RPMI7951 (cell line): Measurements from ENCODE around the gene ENTPD1. TPM values are rescaled to one million over a fixed set of nuclear protein-coding genes. Genes with fewer than 3 reads are reported as not detected.
"Not testable (repeated sequence)": the region's sequence is repeated elsewhere in the genome, so short reads cannot be mapped to it uniquely, and the experiment has no call there.

Source experiments
- DNase-seq: peaks from one replicate; pipeline ENCODE4 v3.0.0-alpha.2; 2012; ENCODE audit warnings: low read depth
- total RNA-seq: library from RNA; depleted of rRNA; stranded (reverse); fragments of >200 nt; shearing (Covaris generic); gene quantifications from 2 replicates; pipeline ENCODE4 v1.2.3, GENCODE V29; 2014

The ENTPD1 gene
- total RNA-seq, 1 experiment from 2014 or later: not detected

DNA sequence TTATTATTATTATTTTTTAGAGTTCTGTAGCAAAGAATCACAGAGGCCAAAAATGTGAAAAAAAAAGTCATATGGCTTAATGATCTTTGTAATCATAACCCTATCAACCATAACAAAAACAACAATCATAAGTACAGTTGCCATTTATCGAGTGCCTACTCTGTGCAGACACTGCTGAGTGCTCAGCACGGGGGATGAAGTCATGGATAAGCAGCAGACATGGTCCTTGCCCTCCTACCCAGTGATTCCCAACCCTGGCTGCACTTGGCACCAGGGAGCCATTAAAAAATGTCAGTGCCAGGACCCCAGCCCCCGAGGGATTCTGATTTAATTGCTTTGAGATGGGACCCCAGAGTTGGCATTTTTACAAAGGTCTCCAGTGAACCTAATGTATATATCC lies 38.2 kb downstream of the ENTPD1 start:
- DNase-seq: no peak

DNA sequence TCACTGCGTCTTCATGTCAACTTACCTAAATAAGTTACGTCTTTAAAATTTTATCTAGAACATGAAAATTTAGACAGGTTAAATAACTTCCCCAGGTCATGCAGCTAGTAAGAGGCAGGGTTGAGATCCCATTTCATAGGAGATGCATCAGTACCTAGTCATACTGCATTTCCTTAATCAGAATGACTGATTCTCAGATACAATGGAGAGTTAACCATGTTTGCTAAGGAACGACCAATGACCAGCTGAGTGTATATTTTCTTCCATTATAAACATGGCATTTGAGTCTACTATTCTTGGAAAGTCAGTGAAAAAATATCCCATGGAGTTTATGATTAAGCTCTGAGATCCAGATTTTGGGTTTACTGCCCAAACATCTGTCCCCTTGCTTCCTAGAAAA lies 39.6 kb downstream of the ENTPD1 start:
- no peak for DNase-seq

DNA sequence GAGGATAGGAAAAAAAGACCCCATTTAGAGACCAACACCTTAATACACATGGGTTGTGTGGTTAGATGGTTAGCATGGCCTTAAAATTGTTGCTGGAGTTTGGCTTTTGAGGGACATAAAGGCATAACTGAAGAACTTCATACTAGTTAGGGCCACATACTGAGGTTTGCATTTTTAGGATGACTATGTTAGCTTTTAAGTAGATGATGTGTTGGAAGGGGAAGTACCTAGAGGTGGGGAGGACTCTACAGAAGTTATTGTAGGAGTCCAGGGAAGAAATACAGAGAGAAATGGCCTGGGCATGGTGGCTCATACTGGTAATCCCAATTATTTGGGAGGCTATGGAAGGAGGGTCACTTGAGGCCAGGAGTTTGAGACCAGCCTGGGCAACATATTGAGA lies 40.5 kb downstream of the ENTPD1 start:
- DNase-seq: no peak

DNA sequence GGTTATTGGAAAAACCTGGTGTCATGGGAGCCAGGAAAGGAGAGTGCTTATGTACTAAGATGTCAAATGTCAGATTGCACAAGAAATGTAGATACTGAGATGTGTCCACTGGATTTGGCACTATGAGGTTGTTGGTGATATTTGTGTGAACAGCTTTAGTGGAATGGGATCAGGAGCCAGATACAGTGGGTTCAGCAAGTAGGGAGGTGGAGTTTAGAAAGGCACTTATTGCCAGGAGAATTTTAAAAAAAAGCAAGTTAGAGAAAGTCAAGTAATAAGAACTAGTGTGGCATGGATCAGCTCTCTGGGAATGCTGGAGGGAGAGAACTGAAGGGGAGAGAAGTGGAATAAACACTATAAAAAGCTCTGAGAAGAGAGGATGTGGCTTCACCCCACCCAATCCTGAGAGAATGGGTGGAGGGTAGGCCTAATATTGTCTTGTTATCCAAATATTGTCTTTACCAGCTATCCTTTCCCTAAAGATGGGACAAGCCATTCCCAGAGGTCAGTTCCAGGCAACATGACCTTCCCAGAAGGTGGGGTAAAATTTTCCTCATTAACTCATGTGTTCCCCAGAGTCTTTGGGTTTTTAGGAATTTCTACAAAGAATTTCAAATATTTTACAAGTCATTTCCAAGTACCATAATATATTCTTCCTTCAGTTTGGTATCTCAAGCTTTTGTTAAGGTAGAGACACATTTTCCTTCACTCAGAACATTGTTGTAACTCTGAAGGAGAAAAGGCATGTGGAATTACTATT lies 42.3 kb downstream of the ENTPD1 start:
- no peak for DNase-seq

DNA sequence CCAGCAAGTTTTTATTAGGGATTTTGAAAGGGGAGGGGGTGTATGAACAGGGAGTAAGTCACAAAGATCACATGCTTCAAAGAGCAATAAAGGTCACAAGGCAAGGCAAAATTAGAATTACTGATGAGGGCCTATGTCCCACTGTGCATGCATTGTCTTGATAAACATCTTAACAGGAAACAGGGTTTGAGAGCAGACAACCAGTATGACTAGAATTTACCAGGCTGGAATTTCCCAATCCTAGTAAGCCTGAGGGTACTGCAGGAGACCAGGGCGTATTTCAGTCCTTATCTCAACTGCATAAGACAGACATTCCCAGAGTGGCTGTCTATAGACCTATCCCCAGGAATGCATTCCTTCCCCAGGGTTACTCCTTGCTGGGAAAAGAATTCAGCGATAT lies 44.3 kb downstream of the ENTPD1 start:
- not testable (repeated sequence) for DNase-seq

DNA sequence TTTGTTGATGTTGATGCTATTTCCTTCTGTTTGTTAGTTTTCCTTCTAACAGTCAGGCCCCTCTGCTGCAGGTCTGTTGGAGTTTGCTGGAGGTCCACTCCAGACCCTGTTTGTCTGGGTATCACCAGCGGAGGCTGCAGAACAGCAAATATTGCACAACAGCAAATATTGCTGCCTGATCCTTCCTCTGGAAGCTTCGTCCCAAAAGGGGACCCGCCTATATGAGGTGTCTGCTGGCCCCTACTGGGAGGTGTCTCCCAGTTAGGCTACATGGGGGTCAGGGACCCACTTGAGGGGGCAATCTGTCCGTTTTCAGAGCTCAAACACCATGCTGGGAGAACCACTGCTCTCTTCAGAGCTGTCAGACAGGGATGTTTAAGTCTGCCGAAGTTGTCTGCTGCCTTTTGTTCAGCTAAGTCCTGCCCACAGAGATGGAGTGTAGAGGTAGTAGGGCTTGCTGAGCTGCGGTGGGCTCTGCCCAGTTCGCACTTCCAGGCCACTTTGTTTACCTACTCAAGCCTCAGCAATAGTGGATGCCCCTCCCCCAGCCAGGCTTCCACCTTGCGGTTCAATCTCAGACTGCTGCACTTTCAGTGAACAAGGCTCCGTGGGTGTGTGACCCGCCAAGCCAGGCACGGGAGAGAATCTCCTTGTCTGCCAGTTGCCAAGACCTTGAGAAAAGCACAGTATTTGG lies 50.9 kb downstream of the ENTPD1 start:
- DNase-seq: not testable (repeated sequence)

DNA sequence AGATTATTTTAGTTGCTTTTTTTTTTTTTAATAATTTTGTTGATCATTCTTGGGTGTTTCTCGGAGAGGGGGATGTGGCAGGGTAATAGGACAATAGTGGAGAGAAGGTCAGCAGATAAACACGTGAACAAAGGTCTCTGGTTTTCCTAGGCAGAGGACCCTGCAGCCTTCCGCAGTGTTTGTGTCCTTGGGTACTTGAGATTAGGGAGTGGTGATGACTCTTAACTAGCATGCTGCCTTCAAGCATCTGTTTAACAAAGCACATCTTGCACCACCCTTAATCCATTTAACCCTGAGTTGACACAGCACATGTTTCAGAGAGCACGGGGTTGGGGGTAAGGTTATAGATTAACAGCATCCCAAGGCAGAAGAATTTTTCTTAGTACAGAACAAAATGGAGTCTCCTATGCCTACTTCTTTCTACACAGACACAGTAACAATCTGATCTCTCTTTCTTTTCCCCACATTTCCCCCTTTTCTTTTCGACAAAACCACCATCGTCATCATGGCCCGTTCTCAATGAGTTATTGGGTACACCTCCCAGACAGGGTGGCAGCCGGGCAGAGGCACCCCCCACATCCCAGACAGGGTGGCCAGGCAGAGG lies 52.8 kb downstream of the ENTPD1 start:
- DNase-seq: not testable (repeated sequence)

DNA sequence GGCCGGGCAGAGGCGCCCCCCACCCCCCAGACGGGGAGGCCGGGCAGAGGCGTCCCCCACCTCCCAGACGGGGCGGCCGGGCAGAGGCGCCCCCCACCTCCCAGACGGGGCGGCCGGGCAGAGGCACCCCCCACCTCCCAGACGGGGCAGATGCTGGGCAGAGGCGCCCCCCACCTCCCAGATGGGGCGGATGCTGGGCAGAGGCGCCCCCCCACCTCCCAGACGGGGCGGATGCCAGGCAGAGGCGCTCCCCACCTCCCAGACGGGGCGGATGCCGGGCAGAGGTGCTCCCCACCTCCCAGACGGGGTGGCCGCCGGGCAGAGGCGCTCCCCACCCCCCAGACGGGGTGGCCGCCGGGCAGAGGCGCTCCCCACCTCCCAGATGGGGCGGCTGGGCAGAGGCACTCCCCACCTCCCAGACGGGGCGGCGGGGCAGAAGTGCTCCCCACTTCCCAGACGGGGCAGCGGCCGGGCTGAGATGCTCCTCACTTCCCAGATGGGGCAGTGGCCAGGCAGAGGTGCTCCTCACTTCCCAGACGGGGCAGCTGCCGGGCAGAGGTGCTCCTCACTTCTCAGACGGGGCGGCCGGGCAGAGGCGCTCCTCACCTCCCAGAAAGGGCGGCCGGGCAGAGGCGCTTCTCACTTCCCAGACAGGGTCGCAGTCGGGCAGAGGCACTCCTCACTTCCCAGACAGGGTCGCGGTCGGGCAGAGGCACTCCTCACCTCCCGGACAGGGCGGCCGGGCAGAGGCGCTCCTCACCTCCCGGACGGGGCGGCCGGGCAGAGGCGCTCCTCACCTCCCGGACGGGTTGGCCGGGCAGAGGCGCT lies 53.6 kb downstream of the ENTPD1 start:
- no peak for DNase-seq

DNA sequence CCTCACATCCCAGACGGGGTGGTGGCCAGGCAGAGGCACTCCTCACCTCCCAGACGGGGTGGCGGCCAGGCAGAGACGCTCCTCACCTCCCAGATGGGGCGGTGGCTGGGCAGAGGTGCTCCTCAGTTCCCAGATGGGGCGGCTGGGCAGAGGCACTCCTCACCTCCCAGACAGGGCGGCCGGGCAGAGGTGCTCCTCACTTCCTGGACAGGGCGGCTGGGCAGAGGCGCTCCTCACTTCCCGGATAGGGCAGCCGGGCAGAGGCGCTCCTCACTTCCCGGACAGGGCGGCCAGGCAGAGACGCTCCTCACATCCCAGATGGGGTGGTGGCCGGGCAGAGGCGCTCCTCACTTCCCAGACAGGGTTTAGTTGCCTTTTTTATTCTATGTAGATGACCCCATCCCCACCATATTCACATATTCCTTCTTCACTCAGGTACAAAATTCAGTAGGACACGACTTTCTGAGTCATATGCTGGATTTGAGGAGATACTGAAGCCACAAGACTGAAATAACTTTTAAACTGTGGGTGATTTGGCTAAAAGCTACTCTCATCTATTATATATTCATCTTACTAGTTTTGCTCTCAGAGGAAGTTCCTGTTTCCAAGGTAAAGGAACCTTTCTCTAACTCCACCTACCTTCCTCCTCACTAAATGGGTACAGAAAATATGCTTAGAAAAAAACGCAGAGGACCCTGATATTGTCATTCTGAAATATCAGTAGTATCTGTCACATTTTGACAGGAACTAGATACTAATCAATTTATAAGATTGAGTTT lies 54.4 kb downstream of the ENTPD1 start:
- no peak for DNase-seq

DNA sequence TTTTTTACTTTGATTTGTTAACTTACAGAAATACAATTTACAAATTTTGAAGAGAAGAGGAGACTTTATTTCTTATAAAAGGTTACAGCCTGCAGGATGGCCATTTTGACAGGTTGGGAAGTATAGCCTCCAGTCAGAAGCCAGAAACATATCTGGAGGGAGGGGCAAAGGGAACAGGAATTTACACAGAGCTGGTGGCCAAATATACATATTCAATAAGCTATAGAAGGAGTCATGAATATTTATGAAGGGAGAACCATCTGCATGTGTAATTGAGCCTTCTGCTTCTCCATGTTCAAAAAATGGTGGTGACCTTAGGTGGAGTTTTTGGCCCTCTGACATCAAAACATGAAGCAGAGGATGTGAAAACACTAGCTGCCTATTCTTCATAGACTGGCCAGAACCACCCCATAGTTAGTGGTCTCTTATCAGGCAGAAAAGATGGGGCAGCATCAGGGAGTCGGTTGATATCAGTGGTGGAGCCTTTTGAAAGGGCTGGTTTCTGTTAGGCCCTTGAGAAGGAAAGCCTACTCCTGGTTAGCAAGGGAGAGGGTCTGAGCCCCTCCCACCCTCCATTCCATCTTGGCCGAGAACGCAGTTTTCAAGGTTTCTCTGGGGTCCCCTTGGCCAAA lies 57.2 kb downstream of the ENTPD1 start:
- DNase-seq: no peak

DNA sequence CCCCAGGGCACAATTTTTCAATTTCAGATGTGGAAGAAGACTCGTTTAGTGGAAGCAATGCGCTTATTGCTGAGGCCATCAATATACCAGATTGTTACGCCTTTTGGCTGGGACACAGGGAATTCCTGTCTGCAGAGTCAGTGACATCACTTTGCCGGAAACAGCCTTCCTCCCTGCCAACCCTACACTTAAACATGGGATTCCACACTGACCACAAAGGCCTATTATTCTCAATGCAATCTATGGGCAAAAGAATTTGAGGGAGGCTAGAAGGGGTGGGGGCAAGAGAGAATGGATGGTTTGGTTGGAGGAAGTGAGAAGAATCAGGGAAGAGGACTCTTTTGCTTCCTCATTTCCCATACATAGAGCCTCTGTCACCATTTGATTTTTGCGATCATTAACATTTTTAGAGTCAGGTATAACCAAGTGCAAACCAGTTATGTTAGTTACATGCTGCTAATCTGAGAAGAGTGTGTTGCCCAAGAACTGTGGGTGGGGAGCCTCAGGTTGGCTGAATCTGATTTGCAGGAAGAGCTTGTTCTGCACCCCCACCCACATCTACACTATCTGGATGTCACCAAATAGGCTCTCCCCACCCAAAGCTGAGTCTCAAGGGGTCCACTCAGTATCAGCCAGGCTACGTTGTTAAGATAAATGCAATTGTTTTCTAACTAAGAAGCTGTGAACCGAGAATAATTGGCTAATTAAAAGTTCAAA lies 58.2 kb downstream of the ENTPD1 start:
- peak; percentile 65 for DNase-seq

DNA sequence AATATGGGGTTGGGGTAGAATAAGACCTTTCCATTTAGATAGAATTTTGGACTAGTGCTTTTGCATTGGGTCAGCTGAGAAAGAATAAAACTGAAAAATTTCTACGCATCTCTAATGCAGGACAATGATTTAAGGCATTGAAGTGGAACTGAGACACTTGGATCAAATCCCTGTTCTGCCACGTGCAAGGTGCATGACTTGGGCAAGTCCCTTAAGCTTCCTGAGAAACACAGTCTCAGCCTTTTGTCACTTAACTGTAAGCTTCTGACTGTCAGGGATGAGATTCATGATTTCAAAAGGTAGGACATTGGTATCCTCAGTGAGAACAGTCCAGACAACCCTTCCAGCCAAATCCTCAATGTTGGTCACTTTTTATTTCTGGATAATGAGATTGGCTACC lies 59.2 kb downstream of the ENTPD1 start:
- DNase-seq: no peak

DNA sequence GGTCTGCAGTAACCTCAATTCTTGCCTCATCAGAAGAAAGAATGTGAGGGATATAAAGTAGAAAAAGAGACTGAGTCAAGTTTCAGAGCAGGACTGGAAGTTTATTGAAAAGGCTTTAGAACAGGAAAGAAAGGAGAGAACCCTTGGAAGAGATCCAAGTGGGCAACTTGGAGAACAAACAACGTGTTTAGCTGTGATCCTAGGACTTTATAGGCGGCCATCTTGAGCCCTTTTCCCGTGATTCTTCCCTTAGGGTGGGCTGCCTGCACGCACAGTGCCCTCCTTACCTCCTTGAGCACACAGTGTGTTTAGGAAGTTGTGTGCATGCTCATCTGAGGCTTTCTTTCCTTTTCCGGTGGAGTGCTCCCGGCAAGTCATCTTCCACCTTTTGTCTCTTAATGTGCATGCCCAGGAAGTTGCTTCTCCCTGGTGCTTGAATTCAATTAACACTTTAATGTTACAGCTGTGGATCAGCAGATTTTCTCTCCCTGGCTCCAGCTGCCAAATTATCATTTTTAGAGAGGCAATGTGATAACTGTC lies 59.8 kb downstream of the ENTPD1 start:
- no peak for DNase-seq

DNA sequence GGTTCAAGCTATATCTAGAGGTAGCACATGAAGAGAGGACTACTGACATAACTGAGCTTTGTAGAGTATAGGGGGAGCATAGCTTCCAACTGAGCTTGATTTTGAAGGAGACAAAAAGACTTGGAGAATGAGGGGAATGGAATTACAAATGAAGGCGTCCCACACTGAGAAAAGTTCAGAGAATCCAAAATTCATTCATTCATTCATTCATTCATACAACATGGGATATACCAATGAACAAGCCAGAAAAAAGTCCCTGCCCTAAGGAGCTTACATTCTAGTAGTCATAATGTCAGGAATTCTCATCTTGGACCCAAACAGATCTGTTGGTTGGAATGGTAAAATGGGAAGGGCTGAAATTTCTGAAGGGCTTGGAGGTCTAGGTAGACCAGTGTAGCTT lies 62.0 kb downstream of the ENTPD1 start:
- DNase-seq: no peak

DNA sequence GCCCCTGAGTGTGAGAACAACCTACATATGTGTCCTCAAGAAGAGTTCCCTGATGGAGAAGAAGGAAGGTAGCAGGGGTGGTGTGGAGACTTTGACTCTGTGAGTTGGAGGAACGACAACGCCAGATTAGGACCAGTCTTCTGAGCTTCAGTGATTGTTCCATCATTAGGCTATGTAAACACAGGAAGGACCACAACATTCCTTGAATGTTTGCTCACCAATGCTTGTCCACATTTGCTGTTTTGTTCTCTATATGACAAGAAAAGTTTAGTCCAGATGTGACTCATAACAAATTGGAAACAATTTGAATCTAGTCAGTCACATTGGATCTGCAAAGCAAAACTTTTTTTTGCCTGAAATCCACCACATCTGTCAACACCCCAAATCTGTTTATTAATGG lies 62.7 kb downstream of the ENTPD1 start:
- DNase-seq: peak; percentile 63

DNA sequence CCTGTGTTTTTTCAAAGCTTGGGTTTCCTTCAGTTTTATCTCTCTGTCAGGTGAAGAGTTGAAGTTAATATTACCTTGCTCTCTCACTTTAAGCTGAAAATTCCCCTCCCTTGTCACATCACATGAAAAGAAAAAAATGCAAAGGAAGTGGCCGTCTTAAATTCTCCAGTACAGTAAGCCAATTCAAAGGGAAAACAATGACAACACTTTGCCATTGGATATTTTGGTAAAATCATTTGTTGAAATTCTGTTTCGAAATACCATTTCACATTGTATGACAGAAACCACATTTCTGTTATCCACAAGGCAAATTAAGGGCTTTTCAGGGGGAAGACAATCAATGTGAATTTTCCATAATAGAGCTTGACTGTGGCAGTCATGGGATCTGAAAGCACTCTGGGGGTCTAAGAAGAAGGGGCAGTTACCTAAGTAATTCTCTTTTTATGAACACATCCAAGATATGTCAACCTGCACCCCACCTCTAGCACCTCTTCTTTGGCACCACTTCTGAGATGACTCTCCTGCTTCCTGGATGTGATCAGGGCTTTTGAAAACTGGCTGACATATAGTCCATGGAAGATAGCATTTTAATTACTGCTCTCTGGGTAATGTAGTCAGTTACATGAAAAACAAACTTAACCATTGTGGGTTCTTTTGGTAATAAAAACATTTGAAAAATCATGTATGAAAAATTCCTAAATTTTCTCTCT lies 63.8 kb downstream of the ENTPD1 start:
- DNase-seq: no peak

DNA sequence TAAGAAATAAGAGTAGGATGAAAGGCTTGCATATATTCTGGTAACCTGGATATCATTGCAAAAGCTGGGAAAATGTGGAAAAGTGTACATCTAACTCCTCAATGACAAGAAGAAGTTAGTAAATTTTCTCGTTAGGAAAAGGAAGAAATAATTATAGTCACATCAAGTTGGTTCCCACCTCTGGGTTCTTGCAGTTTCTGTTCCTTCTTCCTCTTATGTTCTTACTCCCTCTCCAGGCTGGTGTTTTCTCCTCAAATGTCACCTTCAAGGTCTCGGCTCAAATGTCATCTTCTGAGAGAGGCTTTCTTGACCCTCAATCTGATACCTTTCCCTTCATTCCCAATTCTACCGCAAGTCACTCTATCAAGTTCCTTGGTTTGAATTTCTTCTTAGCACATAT lies 64.4 kb downstream of the ENTPD1 start:
- DNase-seq: no peak

DNA sequence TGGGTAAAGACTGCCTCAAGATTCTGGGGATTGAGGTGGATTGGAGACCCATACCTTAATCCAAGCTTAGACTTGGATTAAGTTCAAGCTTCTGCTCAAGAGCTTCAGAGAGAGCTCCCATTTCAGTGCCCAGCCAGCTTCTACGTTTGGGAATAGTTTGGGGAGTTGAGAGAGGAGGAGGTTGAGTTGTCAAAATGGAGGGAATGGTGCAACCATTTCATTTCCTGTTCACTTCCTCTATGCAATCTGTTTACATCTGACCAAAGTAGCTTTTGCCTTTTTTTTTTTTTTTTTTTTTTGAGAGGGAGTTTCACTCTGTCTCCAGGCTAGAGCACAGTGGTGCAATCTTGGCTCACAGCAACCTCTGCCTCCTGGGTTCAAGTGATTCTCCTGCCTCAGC lies 65.8 kb downstream of the ENTPD1 start:
- no peak for DNase-seq

DNA sequence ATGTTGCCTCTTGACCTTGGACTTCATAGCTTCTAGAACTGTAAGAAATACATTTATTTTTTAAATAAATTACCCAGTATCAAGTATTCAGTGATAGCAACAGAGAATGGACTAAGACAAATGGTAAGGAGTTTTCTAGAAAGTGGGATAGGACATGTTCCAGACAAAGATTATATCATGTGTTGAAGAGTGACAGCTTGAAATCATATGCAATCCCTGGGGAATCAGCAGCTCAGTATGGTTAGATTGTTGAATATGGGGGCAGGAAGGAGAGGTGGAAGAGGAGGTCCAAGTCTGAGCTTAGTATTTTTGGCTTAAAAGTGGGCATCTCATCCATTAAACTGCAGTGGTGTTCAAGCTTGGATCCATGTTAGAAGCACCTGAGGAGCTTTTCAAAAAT lies 74.1 kb downstream of the ENTPD1 start:
- DNase-seq: no peak
